GM21717 (cell line): Measurements from ENCODE around the gene VIL1.

Source experiments
- ATAC-seq: cut with Tn5 transposase; IDR thresholded peaks from one replicate; pipeline ENCODE4 v1.9.1; 2021; ENCODE audit warnings: mild to moderate bottlenecking, moderate library complexity; ENCODE audit not compliant: unreplicated experiment

The VIL1 gene

GRCh38 chr2:218435003-218435982, 16.4 kb downstream of the VIL1 start:
- ATAC-seq = no peak

GRCh38 chr2:218436992-218437391, 18.1 kb downstream of the VIL1 start:
- ATAC-seq = no peak

GRCh38 chr2:218437969-218438368, 19.0 kb downstream of the VIL1 start:
- no peak for ATAC-seq

GRCh38 chr2:218438596-218438995, 19.7 kb downstream of the VIL1 start:
- ATAC-seq = no peak

GRCh38 chr2:218444692-218445357, 25.9 kb downstream of the VIL1 start:
- ATAC-seq = no peak

GRCh38 chr2:218445602-218446001, 26.7 kb downstream of the VIL1 start:
- no peak for ATAC-seq

GRCh38 chr2:218446547-218446946, 27.6 kb downstream of the VIL1 start:
- no peak for ATAC-seq

- no peak for ATAC-seq
These were observed 28.1 kb downstream of the VIL1 start for GRCh38 chr2:218447072-218447471.

- no peak for ATAC-seq
These were observed 30.0 kb downstream of the VIL1 start for GRCh38 chr2:218448934-218449333.

GRCh38 chr2:218452079-218452478, 33.2 kb downstream of the VIL1 start:
- ATAC-seq = no peak

GRCh38 chr2:218456849-218457248, 37.9 kb downstream of the VIL1 start:
- ATAC-seq = no peak

GRCh38 chr2:218458598-218458997, 39.7 kb downstream of the VIL1 start:
- no peak for ATAC-seq

GRCh38 chr2:218465987-218466633, 47.2 kb downstream of the VIL1 start:
- no peak for ATAC-seq

GRCh38 chr2:218470448-218470847, 51.5 kb downstream of the VIL1 start:
- no peak for ATAC-seq

- no peak for ATAC-seq
These were observed 52.1 kb downstream of the VIL1 start for GRCh38 chr2:218471036-218471435.

GRCh38 chr2:218471982-218472381, 53.1 kb downstream of the VIL1 start:
- no peak for ATAC-seq

GRCh38 chr2:218472988-218473387, 54.1 kb downstream of the VIL1 start:
- no peak for ATAC-seq

GRCh38 chr2:218474527-218474926, 55.6 kb downstream of the VIL1 start:
- no peak for ATAC-seq

GRCh38 chr2:218476676-218477075, 57.8 kb downstream of the VIL1 start:
- no peak for ATAC-seq

GRCh38 chr2:218477247-218477646, 58.3 kb downstream of the VIL1 start:
- no peak for ATAC-seq

- ATAC-seq = no peak
These were observed 59.6 kb downstream of the VIL1 start for GRCh38 chr2:218478544-218478943.

GRCh38 chr2:218479595-218479994, 60.7 kb downstream of the VIL1 start:
- ATAC-seq = no peak
